COLO668 (cell line): ENCODE data around the gene AKT3.

Experiments used
- DNase-seq: peaks from one replicate; lab custom pipeline; 2025; ENCODE audit not compliant: unreplicated experiment; lab: John Stamatoyannopoulos, UW

AKT3 gene

DNA sequence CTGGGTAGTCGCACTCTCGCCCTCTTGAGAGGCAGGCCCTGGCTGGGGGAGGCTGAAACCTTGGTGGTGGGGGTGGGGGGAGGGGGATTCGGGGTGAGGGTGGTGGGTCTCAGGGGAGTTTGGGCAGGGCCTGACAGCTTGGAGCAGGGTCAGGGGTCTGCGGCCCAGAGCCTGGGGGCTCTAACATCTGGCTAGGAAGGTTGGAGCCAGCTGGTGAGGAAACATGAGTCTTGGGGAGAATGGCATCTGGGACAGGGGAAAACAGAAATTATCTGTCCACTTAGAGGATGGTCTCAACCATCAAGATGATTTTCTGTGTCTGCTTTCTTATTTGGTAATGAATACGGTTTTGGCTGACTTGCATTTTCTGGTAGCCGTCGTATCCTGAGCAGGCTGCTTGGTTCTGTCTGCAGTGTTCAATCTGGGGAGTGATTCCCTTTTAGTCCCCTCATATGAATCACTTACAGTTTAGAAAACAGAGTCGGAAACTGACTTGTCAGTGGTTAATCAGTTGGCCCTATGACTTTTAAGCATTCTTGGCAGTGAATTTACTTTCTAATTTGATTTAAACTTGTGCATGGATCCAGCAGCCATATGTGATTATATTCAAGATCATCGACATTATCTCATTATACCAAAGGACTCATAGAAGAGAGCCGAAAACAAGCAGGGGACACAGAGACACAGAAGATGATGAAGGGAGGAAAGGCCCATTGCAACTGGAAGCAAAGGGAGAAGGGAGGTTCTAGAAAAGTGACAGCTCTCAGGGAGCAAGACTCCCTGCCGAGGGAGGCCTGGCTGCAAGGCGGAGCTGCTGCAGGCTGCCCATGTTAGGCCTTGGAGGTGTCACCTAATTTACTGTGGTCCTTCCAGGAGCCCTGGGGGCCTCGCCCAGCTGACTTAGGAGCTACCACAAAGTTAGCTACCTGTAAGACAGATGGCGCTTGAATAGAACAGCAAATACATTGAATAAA, 356.6 kb downstream of the AKT3 start:
- no peak for DNase-seq

GRCh38 chr1:243490748-243491686, 359.0 kb downstream of the AKT3 start:
- no peak for DNase-seq

GRCh38 chr1:243489681-243490546, 360.1 kb downstream of the AKT3 start:
- no peak for DNase-seq

DNA sequence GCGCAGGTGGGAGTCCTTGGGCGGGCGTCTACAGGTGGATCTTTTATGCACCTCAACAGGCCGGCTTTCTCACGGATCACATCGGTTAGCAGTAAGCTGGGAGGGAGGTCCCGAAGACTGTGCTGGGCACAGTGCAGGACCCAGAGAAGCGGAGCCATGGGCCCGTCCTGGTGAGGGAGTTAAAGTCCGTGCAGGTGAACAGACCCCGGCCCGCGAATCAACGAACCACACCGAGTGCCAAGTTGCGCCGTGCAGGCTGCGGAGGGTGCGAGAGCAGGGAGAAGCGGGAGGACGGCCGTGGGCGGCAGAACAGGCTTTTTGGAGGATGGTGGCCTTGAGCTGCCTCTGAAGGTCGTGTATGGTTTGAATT, 360.9 kb downstream of the AKT3 start:
- DNase-seq = no peak

DNA sequence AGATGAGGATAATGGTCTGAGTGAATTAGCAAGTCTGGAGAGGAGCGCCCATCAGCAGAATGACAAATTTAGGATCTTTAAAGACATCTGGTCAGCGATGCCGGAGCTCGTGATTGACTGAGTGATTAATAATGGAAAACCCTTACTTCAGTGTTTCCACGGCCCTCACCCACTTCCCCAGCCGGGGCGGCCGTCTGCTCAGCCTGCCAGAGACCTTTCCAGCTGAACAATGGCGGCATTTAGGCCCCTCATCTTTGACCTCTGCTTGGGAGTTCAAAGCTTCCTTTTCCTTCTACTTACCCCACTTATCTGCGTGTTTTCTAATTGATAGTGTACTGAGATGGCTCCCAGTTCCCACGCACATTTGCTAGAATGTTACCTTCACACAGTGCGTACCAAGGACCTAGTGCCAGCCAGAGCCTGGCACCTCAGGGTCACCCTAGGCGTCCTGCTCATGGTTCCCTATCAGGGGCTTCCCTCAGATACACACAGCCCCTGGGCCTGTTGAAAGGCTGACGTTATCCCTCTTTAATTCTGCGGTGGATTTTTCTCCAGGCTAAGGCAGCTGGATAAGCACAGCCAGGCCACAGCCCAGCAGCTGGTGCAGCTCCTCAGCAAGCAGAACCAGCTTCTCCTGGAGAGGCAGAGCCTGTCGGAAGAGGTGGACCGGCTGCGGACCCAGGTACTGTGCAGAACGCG, 361.4 kb downstream of the AKT3 start:
- no peak for DNase-seq

- DNase-seq = no peak
These were observed 362.3 kb downstream of the AKT3 start for GRCh38 chr1:243487649-243488227.

DNA sequence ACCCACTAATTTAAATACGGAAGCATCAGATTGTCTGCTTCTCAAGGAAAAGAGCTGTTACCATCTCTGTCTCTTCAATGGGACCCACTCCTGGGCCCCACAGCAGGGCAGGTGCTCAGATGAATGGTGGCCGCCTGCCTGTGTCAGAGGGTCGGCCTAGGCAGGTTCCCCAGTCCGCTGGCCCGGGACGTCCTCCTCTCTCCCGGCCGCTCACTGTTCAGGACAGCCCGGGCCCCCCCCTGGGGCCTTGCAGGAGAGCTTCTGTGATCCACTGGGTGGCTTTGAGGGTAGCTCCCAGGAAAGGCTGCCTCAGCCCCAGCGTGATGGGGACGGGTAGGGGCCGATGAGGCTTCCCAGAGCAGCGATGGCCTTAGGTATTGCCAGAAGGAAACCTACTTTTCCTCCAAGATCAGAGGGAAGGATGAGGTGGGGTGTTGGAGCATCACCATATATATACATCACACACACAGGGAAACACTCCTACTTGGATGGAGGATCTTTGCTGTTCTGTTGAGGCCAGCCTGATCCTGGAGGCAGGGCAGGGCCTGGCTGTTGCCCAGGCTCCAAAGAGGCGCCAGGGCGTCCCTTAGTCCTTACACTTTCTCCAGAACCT, 362.9 kb downstream of the AKT3 start:
- no peak for DNase-seq

DNA sequence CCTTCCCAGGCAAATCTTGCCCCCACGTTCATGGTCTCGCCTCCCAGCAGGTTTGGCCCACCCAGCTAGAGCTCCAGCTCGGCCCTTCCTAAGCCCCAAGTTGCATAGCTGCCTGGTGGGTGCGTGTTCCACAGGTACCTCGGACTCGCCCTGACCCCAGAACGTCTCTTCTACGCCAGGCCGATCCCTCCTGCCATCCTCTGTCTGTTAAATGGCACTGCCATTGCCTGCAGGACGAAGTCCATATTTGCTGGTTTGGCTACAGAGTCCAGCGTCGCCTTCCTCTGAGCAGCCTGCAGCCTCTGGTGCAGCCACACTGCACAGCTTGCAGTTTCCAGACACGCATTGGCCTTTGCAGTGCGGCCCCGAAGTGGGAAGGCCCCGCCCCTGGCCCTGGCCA, 366.1 kb downstream of the AKT3 start:
- no peak for DNase-seq

- DNase-seq = no peak
These were observed 366.8 kb downstream of the AKT3 start for GRCh38 chr1:243483071-243483771.

GRCh38 chr1:243482141-243483022, 367.7 kb downstream of the AKT3 start:
- DNase-seq = no peak

- DNase-seq = no peak
These were observed 368.9 kb downstream of the AKT3 start for GRCh38 chr1:243481101-243481500.

GRCh38 chr1:243477731-243478290, 372.2 kb downstream of the AKT3 start:
- no peak for DNase-seq

- DNase-seq = no peak
These were observed 374.1 kb downstream of the AKT3 start for GRCh38 chr1:243475966-243476365.

- no peak for DNase-seq
These were observed 375.1 kb downstream of the AKT3 start for GRCh38 chr1:243474906-243475305.

DNA sequence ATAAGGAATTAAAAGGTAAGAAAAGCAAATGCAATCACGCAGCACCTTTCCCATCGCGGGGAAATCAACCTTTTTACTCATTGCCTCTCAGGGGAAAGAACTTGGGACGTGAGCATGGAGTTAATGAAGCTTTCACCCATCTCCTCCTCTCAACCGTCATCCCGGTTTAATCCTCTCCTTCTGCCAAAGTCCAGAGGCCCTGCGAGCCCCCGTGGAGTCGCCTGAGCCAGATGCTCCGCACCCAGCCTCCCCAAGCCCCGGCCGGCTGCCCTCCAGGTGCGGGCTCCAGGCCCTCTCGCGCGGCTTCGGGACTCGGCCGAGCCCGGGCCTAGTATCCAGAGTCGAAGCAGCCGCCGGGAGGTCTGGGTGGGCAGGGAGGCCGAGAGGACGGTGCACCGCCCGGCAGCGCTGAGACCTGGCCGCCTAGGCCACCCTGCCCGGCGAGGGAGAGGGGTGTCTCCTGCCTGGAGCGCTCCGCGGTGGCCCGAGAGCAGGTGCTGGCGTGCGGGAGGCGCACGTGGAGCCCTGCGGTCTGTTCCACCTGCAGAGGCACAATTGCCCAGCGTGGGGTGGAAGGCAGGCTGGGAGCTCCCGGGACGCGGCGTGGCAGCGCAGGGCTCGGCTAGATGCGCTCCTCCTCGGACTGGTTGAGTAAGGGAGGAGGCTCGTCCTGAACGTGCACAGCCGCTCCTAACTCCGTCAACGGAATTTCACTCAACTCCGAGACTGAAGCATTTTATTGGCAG, 375.7 kb downstream of the AKT3 start:
- DNase-seq = no peak

DNA sequence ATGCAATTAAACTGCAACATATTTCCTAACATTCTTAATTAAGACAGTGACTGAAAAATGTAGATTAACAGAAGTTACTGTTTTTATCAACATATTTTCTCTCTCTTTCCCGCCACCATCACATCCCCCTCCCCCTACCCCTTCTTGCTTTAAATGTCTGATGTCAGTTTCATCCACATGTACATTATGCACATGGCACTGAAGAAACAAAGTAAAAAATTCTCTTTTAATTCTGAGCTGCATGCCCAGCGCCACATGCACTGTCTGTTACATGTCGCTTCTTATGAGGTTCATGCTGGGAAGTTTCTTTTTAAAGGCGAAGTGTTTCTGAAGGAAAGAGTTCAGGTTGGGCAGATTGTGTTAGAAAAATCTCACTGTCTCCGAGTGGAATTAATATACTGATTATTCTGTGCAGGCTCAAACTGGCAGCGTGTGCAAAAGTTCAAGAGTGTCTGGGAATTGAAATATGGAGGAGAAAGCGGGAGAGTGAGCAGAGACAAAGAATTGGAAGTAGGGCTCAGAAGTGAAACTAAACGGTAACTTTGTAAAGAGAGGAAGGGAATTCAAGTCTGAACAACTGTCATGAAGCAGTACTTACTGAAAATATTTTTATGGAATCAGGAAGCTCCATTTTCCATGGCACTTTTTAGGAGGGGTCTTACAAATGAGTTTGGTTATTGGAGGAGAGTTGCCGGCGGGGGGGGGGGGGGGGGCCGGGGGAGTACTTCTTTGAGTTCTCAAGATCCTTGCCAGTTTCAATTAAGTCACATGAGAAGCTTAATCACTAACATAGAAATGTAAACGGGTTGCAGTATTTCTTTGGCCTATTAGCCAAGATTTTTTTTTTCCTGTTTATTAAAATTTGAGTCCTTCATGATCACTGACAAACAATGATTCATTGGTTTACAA, 376.6 kb downstream of the AKT3 start:
- no peak for DNase-seq
